ENCODE results near the gene XRCC1.
"Not testable (repeated sequence)": the region's sequence is repeated elsewhere in the genome, so short reads cannot be mapped to it uniquely, and the experiment has no call there.

XRCC1 gene

DNA sequence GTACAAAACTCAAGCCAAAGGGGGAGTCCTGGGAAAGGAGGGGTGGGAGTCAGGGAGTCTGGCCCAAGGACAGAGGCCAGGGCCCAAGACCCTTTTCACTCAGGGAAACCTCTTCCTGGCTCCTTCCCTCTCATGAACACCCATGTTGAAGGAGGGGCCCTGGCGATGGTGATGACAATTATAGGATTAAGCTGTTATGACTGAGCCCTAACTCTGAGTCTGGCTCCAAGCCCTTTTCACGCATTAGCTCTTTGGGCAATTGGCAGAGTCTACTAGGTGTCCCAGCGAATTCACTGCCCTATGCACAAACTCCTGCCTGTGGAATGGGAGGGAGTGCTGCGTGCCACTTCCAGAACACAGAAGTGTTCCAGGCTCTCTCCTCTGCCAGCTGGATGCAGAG lies 21.7 kb downstream of the XRCC1 start:
- no peak overlapping the region for H3K4me3 ChIP-seq (ENCODE audit: low read depth, low read length)
- no peak for TF ChIP-seq CTCF (IDR thresholded peaks at IDR 0.05; ENCODE audit: borderline replicate concordance, insufficient read depth, low read depth, low read length)

GRCh38 chr19:43552616-43553015 lies 22.7 kb downstream of the XRCC1 start:
- TF ChIP-seq CTCF (IDR thresholded peaks at IDR 0.05; ENCODE audit: borderline replicate concordance, insufficient read depth, low read depth, low read length): no peak
- H3K4me3 ChIP-seq (ENCODE audit: low read depth, low read length): no peak overlapping the region

DNA sequence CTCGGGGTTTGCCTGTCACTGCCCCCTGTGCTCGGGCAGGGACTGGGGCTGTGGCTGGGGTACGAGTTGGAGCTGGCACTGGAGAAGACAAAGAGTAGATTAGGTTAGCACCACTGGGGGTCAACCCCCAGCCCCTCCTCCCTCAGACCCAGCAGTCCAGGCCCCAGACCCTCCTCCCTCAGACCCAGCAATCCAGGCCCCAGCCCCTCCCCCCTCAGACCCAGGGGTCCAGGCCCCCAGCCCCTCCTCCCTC lies 23.2 kb downstream of the XRCC1 start:
- no peak overlapping the region for H3K4me3 ChIP-seq (ENCODE audit: low read depth, low read length)
- no peak for TF ChIP-seq CTCF (IDR thresholded peaks at IDR 0.05; ENCODE audit: borderline replicate concordance, insufficient read depth, low read depth, low read length)

DNA sequence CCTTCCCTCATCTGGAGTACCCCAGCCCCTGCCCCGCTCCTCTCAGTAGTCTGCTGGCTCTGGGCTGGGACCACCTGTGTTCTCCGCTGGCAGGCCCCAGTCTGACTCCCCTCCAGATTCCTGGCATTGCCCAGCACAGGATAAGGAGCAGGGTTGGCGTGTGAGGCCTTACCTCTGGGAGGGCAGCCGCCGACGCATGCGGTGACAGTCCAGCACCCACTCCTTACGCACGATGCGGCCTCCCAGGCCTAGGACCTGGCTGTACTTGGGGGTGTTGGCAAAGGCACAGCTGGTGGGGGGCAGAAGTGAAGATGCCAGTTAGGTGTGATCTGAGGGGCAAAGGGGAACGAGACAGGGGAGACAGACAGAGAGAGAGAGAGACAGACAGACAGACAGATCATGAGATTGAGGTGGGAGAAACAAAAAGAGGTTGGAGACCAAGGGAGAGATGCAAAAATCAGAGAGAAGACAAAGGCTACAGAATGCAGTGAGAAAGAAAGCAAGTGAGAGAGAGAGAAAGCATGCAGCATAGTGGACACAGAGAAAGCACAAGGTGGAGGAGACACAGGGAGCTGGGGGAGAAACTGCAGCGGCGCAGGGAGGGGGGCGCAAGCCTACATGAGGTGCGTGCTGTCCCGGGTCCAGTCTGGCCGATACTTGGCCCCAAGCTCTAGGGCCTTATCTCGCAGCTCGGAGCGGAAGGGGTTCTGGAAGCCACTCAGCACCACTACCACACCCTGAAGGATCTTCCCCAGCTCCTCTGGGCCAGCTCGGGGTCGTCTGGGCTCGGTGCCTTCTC lies 23.7 kb downstream of the XRCC1 start:
- TF ChIP-seq CTCF (IDR thresholded peaks at IDR 0.05; ENCODE audit: borderline replicate concordance, insufficient read depth, low read depth, low read length): no peak
- no peak overlapping the region for H3K4me3 ChIP-seq (ENCODE audit: low read depth, low read length)

- no peak for TF ChIP-seq CTCF (IDR thresholded peaks at IDR 0.05; ENCODE audit: borderline replicate concordance, insufficient read depth, low read depth, low read length)
- no peak overlapping the region for H3K4me3 ChIP-seq (ENCODE audit: low read depth, low read length)
Observed at GRCh38 chr19:43548706-43549105, 26.6 kb downstream of the XRCC1 start.

DNA sequence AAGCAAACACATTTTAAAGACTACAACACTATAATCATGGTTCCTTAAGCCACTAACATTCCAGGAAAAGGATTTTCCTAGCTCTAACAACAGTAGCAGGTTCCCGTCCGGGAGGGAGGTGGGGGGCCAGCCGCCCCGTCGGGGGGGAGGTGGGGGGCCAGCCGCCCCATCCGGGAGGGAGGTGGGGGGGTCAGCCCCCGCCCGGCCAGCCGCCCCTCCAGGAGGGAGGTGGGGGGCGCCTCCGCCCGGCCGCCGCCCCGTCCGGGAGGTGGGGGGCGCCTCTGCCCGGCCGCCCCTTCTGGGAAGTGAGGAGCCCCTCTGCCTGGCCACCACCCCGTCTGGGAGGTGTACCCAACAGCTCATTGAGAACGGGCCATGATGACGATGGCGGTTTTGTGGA lies 27.4 kb downstream of the XRCC1 start:
- H3K4me3 ChIP-seq (ENCODE audit: low read depth, low read length): not testable (repeated sequence)

- no peak for TF ChIP-seq CTCF (IDR thresholded peaks at IDR 0.05; ENCODE audit: borderline replicate concordance, insufficient read depth, low read depth, low read length)
Observed at GRCh38 chr19:43546581-43546980, 28.7 kb downstream of the XRCC1 start.

DNA sequence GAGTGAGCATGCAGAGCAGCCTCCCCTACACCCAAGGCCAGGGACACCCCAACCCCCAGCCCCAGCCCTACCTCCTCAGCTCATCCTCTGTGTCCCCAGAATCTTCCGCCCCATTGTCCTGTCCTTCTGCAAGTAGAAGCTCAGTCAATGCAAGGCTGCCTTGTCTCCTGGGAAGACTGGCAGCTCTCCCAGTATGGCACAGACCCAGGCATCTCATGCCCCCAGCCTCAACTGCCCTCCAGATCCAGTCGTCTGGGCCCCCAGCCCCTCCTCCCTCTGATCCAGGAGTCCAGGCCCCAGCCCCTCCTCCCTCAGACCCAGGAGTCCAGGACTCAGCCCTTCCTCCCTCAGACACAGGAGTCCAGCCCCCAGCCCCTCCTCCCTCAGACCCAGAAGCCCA lies 29.3 kb downstream of the XRCC1 start:
- TF ChIP-seq CTCF (IDR thresholded peaks at IDR 0.05; ENCODE audit: borderline replicate concordance, insufficient read depth, low read depth, low read length): no peak

More at GRCh38 chr19:43546581-43546980, 28.7 kb downstream of the XRCC1 start:
- no peak overlapping the region for H3K4me3 ChIP-seq (ENCODE audit: low read depth, low read length)

More for the DNA sequence above, 29.3 kb downstream of the XRCC1 start:
- no peak overlapping the region for H3K4me3 ChIP-seq (ENCODE audit: low read depth, low read length)

Data from GM12875 (cell line).